ENCODE measurements around the gene KLHL12. TPM values are rescaled to one million over a fixed set of nuclear protein-coding genes. Genes with fewer than 3 reads are reported as not detected.

The KLHL12 gene
- total RNA-seq, 5 donors from 2014 or later (not counting 1 experiment from before 2014, with no cell fraction given) = 18.8 to 22.7 (median 22.0) TPM

DNA sequence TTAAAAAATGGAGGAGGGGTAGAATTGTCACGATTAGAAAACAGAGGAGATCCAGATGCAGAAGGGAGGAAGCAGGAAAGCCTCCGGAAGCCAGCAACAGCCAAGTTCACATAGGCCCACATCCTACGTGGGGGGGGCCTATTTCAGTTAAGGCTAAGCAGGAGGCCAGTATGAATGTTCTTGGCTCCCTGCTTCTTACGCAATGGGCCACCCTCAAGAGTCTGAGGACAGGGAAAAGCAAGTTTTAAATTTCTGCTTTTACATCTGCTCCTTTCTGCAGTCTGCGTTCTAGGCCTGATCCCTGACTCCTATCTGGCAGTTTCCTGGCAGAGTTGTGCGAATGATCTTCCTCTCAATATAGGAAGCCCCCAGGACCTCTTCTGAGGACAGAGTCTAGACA, 68.7 kb downstream of the KLHL12 start:
- Mint-ChIP-seq H3K4me3 (no peak overlapping the region), H3K27me3 (peaks cover 24 to 35% of the 10 kb centered on the region in 2 donors), H3K36me3 (no peaks in the 10 kb centered on the region), H3K27ac (no peak overlapping the region), H3K9me3 (no peaks in the 10 kb centered on the region), H3K4me1 (peaks cover 12 to 21% (median 21%) of the 10 kb centered on the region in 3 donors)
- peaks cover 4 to 16% of the 10 kb centered on the region in 2 experiments for H3K4me1 ChIP-seq (ENCODE audit: control insufficient read depth in 1 of 2, extremely low read depth in 1 of 2, insufficient read depth in 2 of 2, low read length in 2 of 2)
- peaks cover 0 to 35% of the 10 kb centered on the region in 2 experiments for H3K27me3 ChIP-seq (replicated peaks in 1 of 2; ENCODE audit: control insufficient read depth in 2 of 2, extremely low read depth in 1 of 2, insufficient read depth in 2 of 2, low read length in 1 of 2)
- ChIA-PET POLR2A (no interaction called here), CTCF (interaction anchor here in 1 of 2 donors (0.7 kb wide), 1 partner anchor 185 kb away, joined by 4 read pairs; no protein-coding TSS in a partner anchor)
- no peak for DNase-seq
- H3K9me3 ChIP-seq = no peaks in the 10 kb centered on the region
- no peak overlapping the region for H3K27ac ChIP-seq (ENCODE audit: low read length)
- H3K4me3 ChIP-seq (ENCODE audit: control insufficient read depth in 1 of 2, extremely low read depth in 1 of 2, low read length in 1 of 2) = no peak overlapping the region
- no peaks in the 10 kb centered on the region for H3K36me3 ChIP-seq (ENCODE audit: control insufficient read depth in 2 of 2, extremely low read depth in 1 of 2, insufficient read depth in 1 of 2, low read length in 1 of 2)
- WGBS (ENCODE audit: insufficient coverage) = 92% methylated on average over 5 of the region's 6 CpGs
- no peak for ATAC-seq (replicated peaks in 1 of 4)

- H3K9me3 Mint-ChIP-seq = no peaks in the 10 kb centered on the region
- Histone ChIP-seq H3K27me3 (replicated peaks in 1 of 2; ENCODE audit: control insufficient read depth in 2 of 2, extremely low read depth in 1 of 2, insufficient read depth in 2 of 2, low read length in 1 of 2) (peaks cover 0 to 30% of the 10 kb centered on the region in 2 experiments), H3K36me3 (ENCODE audit: control insufficient read depth in 2 of 2, extremely low read depth in 1 of 2, insufficient read depth in 1 of 2, low read length in 1 of 2) (no peaks in the 10 kb centered on the region), H3K4me1 (ENCODE audit: control insufficient read depth in 1 of 2, extremely low read depth in 1 of 2, insufficient read depth in 2 of 2, low read length in 2 of 2) (peaks cover 4 to 16% of the 10 kb centered on the region in 2 experiments), H3K27ac (ENCODE audit: low read length) (no peak overlapping the region), H3K4me3 (ENCODE audit: control insufficient read depth in 1 of 2, extremely low read depth in 1 of 2, low read length in 1 of 2) (no peak overlapping the region), H3K9me3 (no peaks in the 10 kb centered on the region)
- H3K4me1 Mint-ChIP-seq = peaks cover 12 to 20% (median 18%) of the 10 kb centered on the region in 3 donors
- H3K27me3 Mint-ChIP-seq = peaks cover 15 to 24% of the 10 kb centered on the region in 2 donors
- 0% methylated on average over 1 of the region's 4 CpGs for WGBS (ENCODE audit: insufficient coverage)
- no peak overlapping the region for H3K27ac Mint-ChIP-seq
- CTCF ChIA-PET = no interaction called here
- DNase-seq (no peak), ATAC-seq (replicated peaks in 1 of 4) (no peak)
- no peak overlapping the region for H3K4me3 Mint-ChIP-seq
- H3K36me3 Mint-ChIP-seq = no peaks in the 10 kb centered on the region
- POLR2A ChIA-PET = interaction anchor here in 1 of 2 donors (0.6 kb wide), 1 partner anchor 17 kb away, joined by 4 read pairs; no protein-coding TSS in a partner anchor
These were observed 69.9 kb downstream of the KLHL12 start for GRCh38 chr1:202857136-202857610.

DNA sequence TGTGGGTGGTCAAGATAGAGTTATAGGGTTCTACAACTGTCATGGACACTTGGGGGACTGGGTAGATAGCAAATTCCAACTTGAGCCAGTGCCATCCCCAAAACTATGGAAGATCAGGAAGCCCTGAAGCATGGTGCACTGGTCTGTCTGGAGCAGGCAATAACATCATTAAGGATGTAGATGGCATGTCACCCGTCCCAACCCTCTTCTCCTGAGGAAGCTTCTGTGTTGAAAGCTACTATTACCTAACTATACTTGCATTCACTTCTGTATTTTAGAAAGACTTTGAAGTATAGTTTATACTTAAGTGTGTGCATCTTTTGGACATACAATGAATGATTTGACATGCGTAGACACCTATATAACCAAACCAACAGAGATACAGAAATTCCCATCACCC, 71.0 kb downstream of the KLHL12 start:
- Histone ChIP-seq H3K36me3 (ENCODE audit: control insufficient read depth in 2 of 2, extremely low read depth in 1 of 2, insufficient read depth in 1 of 2, low read length in 1 of 2) (no peaks in the 10 kb centered on the region), H3K9me3 (no peaks in the 10 kb centered on the region), H3K4me3 (ENCODE audit: control insufficient read depth in 1 of 2, extremely low read depth in 1 of 2, low read length in 1 of 2) (no peak overlapping the region), H3K4me1 (ENCODE audit: control insufficient read depth in 1 of 2, extremely low read depth in 1 of 2, insufficient read depth in 2 of 2, low read length in 2 of 2) (peaks cover 0 to 5% of the 10 kb centered on the region in 2 experiments), H3K27me3 (replicated peaks in 1 of 2; ENCODE audit: control insufficient read depth in 2 of 2, extremely low read depth in 1 of 2, insufficient read depth in 2 of 2, low read length in 1 of 2) (peaks cover 0 to 19% of the 10 kb centered on the region in 2 experiments), H3K27ac (ENCODE audit: low read length) (no peak overlapping the region)
- Mint-ChIP-seq H3K27me3 (peaks cover 4 to 14% of the 10 kb centered on the region in 2 donors), H3K4me1 (peaks cover 4 to 9% (median 7%) of the 10 kb centered on the region in 3 donors), H3K4me3 (no peak overlapping the region), H3K36me3 (no peaks in the 10 kb centered on the region), H3K27ac (no peak overlapping the region), H3K9me3 (no peaks in the 10 kb centered on the region)
- no peak for ATAC-seq (replicated peaks in 1 of 4)
- CTCF ChIA-PET = no interaction called here
- POLR2A ChIA-PET = no interaction called here
- WGBS (ENCODE audit: insufficient coverage) = 100% methylated on average over 1 of the region's 2 CpGs
- DNase-seq = no peak

- peaks cover 0 to 3% (median under 1%) of the 10 kb centered on the region in 3 donors for H3K4me1 Mint-ChIP-seq
These were observed 72.2 kb downstream of the KLHL12 start for GRCh38 chr1:202854787-202855186.

GRCh38 chr1:202852163-202852904, 74.7 kb downstream of the KLHL12 start:
- Mint-ChIP-seq H3K4me3 (no peak overlapping the region), H3K27ac (no peak overlapping the region), H3K27me3 (no peaks in the 10 kb centered on the region), H3K4me1 (no peaks in the 10 kb centered on the region), H3K36me3 (no peaks in the 10 kb centered on the region), H3K9me3 (no peaks in the 10 kb centered on the region)
- DNase-seq (peak in 11 of 35 experiments; percentile 5 to 53 (median 14)), ATAC-seq (replicated peaks in 1 of 4) (peak in 3 of 4 experiments; percentile 43 to 68 (median 58))
- Histone ChIP-seq H3K4me1 (ENCODE audit: control insufficient read depth in 1 of 2, extremely low read depth in 1 of 2, insufficient read depth in 2 of 2, low read length in 2 of 2) (no peaks in the 10 kb centered on the region), H3K9me3 (no peaks in the 10 kb centered on the region), H3K27ac (ENCODE audit: low read length) (no peak overlapping the region), H3K4me3 (ENCODE audit: control insufficient read depth in 1 of 2, extremely low read depth in 1 of 2, low read length in 1 of 2) (no peak overlapping the region), H3K36me3 (ENCODE audit: control insufficient read depth in 2 of 2, extremely low read depth in 1 of 2, insufficient read depth in 1 of 2, low read length in 1 of 2) (no peaks in the 10 kb centered on the region), H3K27me3 (replicated peaks in 1 of 2; ENCODE audit: control insufficient read depth in 2 of 2, extremely low read depth in 1 of 2, insufficient read depth in 2 of 2, low read length in 1 of 2) (peaks cover 0 to 2% of the 10 kb centered on the region in 2 experiments)
- 65% methylated on average over 14 of the region's 15 CpGs for WGBS (ENCODE audit: insufficient coverage)
- CTCF ChIA-PET = interaction anchor here in 1 of 2 donors (1.5 kb wide), 1 partner anchor 90 kb away, joined by 5 read pairs; no protein-coding TSS in a partner anchor
- POLR2A ChIA-PET = no interaction called here

More at GRCh38 chr1:202854787-202855186, 72.2 kb downstream of the KLHL12 start:
- CTCF ChIA-PET = no interaction called here
- H3K36me3 ChIP-seq (ENCODE audit: control insufficient read depth in 2 of 2, extremely low read depth in 1 of 2, insufficient read depth in 1 of 2, low read length in 1 of 2) = no peaks in the 10 kb centered on the region
- no peak for ATAC-seq (replicated peaks in 1 of 4)
- H3K4me3 ChIP-seq (ENCODE audit: control insufficient read depth in 1 of 2, extremely low read depth in 1 of 2, low read length in 1 of 2) = no peak overlapping the region
- no peaks in the 10 kb centered on the region for H3K4me1 ChIP-seq (ENCODE audit: control insufficient read depth in 1 of 2, extremely low read depth in 1 of 2, insufficient read depth in 2 of 2, low read length in 2 of 2)
- no peaks in the 10 kb centered on the region for H3K9me3 Mint-ChIP-seq
- peaks cover 0 to 7% of the 10 kb centered on the region in 2 experiments for H3K27me3 ChIP-seq (replicated peaks in 1 of 2; ENCODE audit: control insufficient read depth in 2 of 2, extremely low read depth in 1 of 2, insufficient read depth in 2 of 2, low read length in 1 of 2)
- DNase-seq = no peak
- no peak overlapping the region for H3K27ac Mint-ChIP-seq
- H3K27ac ChIP-seq (ENCODE audit: low read length) = no peak overlapping the region
- no peaks in the 10 kb centered on the region for H3K9me3 ChIP-seq
- peaks cover 2 to 3% of the 10 kb centered on the region in 2 donors for H3K27me3 Mint-ChIP-seq
- no peaks in the 10 kb centered on the region for H3K36me3 Mint-ChIP-seq
- POLR2A ChIA-PET = no interaction called here
- 67% methylated on average over 3 of the region's 8 CpGs for WGBS (ENCODE audit: insufficient coverage)
- no peak overlapping the region for H3K4me3 Mint-ChIP-seq

DNA sequence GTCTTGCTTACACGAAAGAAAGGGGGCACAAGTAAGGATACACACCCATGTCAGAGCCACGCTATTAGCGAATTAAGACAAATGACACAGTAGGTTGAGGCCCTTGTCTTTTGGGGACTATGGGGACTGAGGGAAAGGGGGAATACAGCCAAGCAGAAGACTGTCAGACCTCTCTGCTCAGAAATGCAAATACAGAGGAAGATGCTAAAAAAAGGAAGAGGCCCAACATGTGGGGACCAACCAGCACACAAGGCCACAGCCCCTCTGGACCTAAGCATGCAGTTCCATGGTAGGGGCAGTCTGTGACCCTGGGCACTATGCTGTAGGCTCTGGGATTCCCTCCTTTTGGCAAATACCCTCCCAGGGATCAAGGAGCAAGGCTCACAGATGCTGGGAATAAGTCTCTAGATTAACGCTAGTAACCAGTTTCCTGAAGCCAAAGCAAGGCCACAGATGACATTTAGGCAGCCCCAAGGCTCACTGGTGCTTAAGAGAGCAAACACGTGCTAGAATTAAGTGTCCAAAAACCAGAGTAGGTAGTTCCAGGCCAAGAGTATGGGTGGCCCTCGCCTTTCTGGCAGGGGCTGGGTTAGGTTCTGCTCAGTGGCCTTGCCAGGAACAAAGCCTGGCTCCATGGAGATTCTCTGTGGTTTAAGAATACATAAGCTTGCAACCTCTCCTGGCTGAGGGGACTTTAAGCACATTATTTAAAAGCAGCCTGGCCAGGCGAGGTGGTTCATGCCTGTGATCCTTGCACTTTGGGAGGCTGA, 76.3 kb downstream of the KLHL12 start:
- no peak for ATAC-seq (replicated peaks in 1 of 4)
- H3K9me3 Mint-ChIP-seq = no peaks in the 10 kb centered on the region
- ChIA-PET CTCF (no interaction called here), POLR2A (no interaction called here)
- no peaks in the 10 kb centered on the region for H3K27me3 ChIP-seq (replicated peaks in 1 of 2; ENCODE audit: control insufficient read depth in 2 of 2, extremely low read depth in 1 of 2, insufficient read depth in 2 of 2, low read length in 1 of 2)
- WGBS (ENCODE audit: insufficient coverage) = 91% methylated on average over 6 of the region's 7 CpGs
- H3K27me3 Mint-ChIP-seq = no peaks in the 10 kb centered on the region
- H3K4me3 Mint-ChIP-seq = no peak overlapping the region
- H3K4me1 Mint-ChIP-seq = no peaks in the 10 kb centered on the region
- H3K9me3 ChIP-seq = no peaks in the 10 kb centered on the region
- H3K4me3 ChIP-seq (ENCODE audit: control insufficient read depth in 1 of 2, extremely low read depth in 1 of 2, low read length in 1 of 2) = no peak overlapping the region
- no peak overlapping the region for H3K27ac Mint-ChIP-seq
- no peaks in the 10 kb centered on the region for H3K4me1 ChIP-seq (ENCODE audit: control insufficient read depth in 1 of 2, extremely low read depth in 1 of 2, insufficient read depth in 2 of 2, low read length in 2 of 2)
- H3K36me3 Mint-ChIP-seq = no peaks in the 10 kb centered on the region
- H3K36me3 ChIP-seq (ENCODE audit: control insufficient read depth in 2 of 2, extremely low read depth in 1 of 2, insufficient read depth in 1 of 2, low read length in 1 of 2) = no peaks in the 10 kb centered on the region
- no peak overlapping the region for H3K27ac ChIP-seq (ENCODE audit: low read length)
- no peak for DNase-seq
